Limb (tissue), 2 donors: ENCODE measurements around the gene FHIT.
"Not testable (repeated sequence)": the region's sequence is repeated elsewhere in the genome, so short reads cannot be mapped to it uniquely, and the experiment has no call there.

Experiments used
- DNase-seq, 2 donors: peaks; one replicate each; pipeline ENCODE4 v3.0.0-alpha.2; 2016; ENCODE audit errors: extremely low spot score in 2 of 2

FHIT gene

GRCh38 chr3:59980576-59980975 is 1270.7 kb downstream of the FHIT start:
- DNase-seq: no peak

GRCh38 chr3:59979542-59979941 is 1271.7 kb downstream of the FHIT start:
- no peak for DNase-seq

DNA sequence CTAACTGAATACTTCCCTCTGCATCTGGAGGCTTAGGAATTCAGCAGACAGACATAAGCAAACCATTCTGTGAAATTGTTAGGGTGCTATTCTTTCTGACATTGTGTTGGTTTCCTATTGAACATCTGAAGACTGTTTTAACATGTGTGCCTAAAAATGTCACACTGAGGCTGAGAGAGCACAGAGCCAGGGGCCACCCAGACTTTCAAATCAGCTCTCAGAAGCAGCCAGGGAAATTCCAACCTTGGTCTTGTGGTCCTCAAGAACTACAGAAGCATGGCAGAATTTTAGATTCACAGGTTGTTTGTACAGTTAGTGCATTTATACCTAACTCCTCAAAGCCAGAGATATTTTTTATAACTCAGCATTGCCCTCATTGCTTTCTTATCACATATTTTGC is 1272.3 kb downstream of the FHIT start:
- DNase-seq: no peak

DNA sequence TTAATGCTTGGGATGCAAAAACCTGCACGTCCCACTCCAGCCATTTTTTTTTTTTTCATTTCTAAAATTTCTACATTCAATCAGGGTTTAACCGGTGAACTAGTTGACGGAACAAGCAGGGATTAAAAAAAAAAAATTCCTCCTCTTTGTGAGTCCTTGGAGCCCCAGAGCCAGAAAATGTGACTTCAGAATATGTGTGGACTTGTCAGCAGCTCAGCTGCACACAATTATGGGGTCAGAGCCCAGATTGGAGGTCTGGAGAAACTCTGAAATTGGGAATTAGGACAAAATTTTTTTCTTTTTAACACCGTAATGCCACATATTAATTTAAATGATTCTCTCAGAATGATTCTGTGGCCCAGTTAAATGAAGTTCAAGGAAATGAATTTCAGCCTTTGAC is 1280.5 kb downstream of the FHIT start:
- DNase-seq: no peak

DNA sequence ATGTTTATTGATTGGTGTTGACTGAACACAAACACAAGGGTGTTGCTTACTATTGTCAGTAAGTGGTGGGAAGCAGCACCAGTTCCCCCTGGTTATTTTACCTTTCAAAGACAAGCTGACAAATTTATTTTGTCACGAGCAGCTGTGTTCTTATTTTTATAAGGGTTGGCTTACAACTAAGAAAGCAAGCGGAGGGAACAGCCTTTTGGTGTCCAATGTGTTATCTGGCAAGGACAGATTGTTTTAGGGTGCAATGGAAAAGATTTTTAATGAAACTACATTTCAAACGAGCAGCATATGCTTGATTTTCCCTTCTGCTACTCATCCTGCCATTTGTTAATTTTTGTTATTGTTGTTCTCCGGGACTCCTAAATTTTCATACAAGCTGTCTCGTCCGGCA is 1280.9 kb downstream of the FHIT start:
- no peak for DNase-seq

DNA sequence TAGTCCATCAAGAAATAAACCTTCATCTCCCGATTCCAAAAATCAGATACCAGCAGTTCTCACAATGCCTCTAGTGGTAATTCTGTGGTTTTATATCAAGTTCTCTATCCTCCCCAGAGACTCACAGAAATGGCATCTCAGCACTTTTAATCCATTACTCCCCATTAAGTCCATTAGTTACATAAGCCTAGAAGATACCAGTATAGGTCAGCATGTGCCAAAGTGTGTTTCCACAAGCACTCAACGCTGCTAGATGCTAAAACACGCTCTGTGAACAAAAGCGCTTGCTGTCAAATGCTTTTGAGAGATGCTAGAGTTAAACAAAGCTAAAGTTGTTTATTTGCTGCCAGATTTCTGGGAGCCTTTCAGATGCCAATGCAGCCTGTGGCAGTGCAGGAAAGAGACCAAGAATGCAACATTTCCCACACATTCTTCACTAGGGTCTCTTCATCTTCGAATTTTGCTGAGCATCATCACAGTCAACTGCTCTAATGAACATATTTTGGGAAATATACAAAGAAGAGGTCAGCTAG is 1282.7 kb downstream of the FHIT start:
- DNase-seq: no peak

- DNase-seq: peak in 1 of 2 donors; percentile 42
Measured at GRCh38 chr3:59963676-59964075, 1287.6 kb downstream of the FHIT start.

GRCh38 chr3:59957150-59957549 is 1294.1 kb downstream of the FHIT start:
- no peak for DNase-seq

- no peak for DNase-seq
Measured at GRCh38 chr3:59953104-59953503, 1298.1 kb downstream of the FHIT start.

DNA sequence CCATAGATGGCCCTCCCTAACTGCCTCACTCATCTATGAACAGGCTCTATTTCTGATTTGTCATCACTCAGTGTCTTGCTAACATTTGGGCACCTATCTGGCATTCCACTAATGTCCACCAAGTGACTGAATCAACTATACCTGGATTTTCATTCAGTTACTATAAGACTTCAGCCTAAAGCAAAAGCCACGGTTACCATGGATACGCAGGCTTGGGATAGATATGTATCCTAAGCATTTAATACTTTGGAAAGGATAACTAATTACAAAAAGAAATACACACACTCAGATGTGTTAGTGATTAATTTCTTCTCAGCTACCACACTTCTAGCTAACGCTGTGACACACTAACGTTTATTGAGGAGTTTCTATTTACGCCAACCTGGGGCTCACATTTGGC is 1301.9 kb downstream of the FHIT start:
- no peak for DNase-seq

- DNase-seq: no peak
Measured at GRCh38 chr3:59946401-59946800, 1304.9 kb downstream of the FHIT start.

GRCh38 chr3:59940718-59941117 is 1310.5 kb downstream of the FHIT start:
- DNase-seq: no peak

GRCh38 chr3:59939826-59940426 is 1311.3 kb downstream of the FHIT start:
- DNase-seq: no peak

- no peak for DNase-seq
Measured at GRCh38 chr3:59938828-59939227, 1312.4 kb downstream of the FHIT start.

- no peak for DNase-seq
Measured at GRCh38 chr3:59937201-59937600, 1314.1 kb downstream of the FHIT start.

- no peak for DNase-seq
Measured at GRCh38 chr3:59936472-59936871, 1314.8 kb downstream of the FHIT start.

DNA sequence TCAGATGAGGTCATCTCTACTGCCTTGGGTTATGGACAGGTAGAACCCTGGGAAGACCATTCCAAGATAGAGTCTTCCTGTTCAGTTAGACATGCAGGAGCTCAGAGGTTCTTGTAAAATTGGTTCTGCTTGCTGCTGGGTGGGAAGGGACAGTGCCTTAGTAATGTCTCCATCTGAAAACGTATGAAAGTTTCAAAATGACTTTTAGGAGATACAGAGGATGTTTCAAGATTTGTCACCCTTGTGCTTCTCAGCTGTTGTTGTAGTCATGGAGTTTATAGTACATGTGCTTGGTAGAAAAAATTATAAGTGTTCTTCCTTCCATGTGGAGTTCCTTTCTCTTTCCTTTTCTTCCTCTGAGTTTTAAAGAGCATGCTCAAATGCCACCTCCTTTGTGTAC is 1316.2 kb downstream of the FHIT start:
- no peak for DNase-seq

DNA sequence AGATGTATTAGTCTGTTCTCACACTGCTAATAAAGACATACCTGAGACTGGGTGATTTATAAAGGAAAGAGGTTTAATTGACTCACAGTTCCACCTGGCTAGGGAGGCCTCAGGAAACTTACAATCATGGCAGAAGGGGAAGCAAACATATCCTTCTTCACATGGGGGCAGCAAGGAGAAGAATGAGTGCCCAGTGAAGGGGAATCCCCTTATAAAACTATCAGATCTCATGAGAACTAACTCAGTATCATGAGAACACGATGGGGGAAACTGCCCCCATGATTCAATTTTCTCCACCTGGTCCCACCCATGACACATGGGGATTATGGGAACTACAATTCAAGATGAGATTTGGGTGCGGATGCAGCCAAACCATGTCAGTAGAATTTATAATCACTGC is 1316.7 kb downstream of the FHIT start:
- not testable (repeated sequence) for DNase-seq

DNA sequence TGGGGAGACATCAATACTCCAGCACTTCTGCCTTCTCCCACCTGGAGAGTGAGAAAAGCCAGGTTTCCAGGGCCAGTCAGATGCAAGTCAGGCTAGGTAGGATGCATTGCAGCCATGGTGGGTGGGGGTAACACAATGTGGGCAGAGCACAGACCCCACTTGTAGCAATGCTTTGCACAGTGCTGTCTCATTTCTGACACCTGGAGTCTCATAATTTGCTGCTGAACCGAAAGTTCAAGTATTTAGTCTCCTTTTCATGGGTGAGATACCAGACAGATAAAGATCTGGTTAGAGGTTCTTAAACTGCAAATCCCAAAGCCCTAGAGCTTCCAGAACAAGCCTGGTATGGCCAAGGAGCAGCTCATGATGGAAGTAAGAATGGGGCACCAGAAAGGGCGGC is 1321.1 kb downstream of the FHIT start:
- no peak for DNase-seq

DNA sequence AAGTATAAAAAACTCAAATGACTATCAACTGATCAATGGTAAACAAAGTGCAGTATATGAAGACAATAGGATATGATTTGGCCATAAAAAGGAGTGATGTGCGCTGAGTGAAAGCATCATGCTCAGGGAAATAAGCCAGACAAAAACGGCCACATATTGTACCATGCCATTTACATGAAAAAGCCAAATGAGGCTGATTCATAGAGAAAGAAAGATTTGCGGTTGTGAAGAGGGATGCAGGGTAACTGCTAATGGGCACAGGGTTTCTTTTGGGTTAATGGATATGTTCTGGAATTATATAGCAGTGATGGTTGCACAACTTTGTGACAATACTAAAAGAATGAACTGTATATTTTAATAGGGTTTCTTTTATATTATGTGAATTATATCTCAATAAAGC is 1324.2 kb downstream of the FHIT start:
- DNase-seq: no peak

GRCh38 chr3:59925946-59926345 is 1325.3 kb downstream of the FHIT start:
- DNase-seq: no peak

DNA sequence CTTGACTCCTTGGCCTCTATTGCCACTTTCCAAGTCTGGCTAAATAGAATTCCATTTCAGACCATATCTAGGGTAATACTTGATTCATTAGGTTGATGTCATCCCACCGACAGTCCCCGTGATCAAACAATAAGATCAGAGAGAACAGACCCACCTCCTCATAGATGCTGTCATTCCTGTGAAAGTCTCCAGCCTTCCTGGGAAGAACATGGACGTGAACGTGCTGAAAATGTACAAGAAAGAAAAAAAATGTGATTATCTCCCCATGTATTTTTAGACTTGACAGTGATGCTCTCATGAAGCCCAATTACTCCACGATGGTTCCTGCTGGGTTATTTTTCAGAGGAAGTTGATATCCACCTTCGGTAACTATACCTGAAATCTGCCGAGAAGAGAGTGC is 1329.1 kb downstream of the FHIT start:
- DNase-seq: no peak

- no peak for DNase-seq
Measured at GRCh38 chr3:59920822-59921221, 1330.4 kb downstream of the FHIT start.

DNA sequence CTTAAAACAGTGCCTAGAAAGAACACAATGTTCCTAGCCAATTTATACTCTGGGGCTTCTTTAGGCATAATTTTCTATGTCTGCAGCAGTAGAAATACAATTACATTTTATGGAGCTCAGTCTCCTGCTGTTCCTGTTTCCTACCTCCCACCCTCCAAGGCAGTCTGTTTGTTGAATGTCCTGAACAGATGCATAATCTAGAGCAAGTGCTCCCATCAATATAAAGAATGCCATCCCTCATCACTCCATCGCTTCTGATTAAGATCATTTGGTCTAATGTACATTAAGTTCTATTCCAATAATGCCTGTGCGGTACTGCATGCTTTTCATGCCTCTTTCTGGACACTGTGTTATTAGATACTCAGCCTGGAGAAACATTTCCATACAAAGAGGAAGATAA is 1331.7 kb downstream of the FHIT start:
- no peak for DNase-seq
